AG10803 (cell line): ENCODE results near the gene CDX2.
"Not testable (repeated sequence)": the region's sequence is repeated elsewhere in the genome, so short reads cannot be mapped to it uniquely, and the experiment has no call there.

Experiments used
- DNase-seq: peaks from one replicate; pipeline ENCODE4 v3.0.0; 2010; ENCODE audit warnings: low read depth
- H3K4me3 ChIP-seq: 2 replicates; pipeline ENCODE4 v1.5.1; 2011; ENCODE audit warnings: mild to moderate bottlenecking, low read length, control low read depth
- TF ChIP-seq, protein P1 (sequence below): conservative IDR thresholded peaks from 2 replicates; pipeline ENCODE4 v1.5.1; 2011; ENCODE audit warnings: mild to moderate bottlenecking, low read length, control low read depth, inconsistent platforms

Gene CDX2

DNA sequence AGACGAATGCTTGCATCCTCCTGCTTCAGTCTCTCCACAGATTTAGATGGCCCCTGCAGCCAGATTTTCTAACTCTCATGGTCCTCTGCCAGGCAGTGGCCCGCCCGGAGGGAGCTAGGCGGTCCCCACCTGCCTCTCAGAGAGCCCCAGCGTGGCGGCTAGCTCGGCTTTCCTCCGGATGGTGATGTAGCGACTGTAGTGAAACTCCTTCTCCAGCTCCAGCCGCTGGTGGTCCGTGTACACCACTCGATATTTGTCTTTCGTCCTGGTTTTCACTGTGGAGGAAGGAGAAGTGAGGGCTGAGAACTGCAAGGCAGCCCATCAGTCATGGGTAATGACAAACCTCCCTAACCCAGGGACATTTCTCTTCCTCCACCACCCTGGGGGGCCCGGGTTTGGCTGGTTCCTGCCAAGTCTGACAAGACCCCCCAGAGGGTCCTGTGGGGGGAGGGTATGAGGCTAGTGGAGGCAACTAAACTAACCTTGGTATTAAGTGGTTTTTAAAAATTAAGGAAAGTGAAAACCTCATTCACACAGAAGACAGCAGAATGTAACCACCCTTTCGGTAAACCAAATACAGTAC, 4.3 kb downstream of the CDX2 start:
- DNase-seq = no peak
- H3K4me3 ChIP-seq = no peak overlapping the region
- TF ChIP-seq, protein P1, sequence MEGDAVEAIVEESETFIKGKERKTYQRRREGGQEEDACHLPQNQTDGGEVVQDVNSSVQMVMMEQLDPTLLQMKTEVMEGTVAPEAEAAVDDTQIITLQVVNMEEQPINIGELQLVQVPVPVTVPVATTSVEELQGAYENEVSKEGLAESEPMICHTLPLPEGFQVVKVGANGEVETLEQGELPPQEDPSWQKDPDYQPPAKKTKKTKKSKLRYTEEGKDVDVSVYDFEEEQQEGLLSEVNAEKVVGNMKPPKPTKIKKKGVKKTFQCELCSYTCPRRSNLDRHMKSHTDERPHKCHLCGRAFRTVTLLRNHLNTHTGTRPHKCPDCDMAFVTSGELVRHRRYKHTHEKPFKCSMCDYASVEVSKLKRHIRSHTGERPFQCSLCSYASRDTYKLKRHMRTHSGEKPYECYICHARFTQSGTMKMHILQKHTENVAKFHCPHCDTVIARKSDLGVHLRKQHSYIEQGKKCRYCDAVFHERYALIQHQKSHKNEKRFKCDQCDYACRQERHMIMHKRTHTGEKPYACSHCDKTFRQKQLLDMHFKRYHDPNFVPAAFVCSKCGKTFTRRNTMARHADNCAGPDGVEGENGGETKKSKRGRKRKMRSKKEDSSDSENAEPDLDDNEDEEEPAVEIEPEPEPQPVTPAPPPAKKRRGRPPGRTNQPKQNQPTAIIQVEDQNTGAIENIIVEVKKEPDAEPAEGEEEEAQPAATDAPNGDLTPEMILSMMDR = no peak

DNA sequence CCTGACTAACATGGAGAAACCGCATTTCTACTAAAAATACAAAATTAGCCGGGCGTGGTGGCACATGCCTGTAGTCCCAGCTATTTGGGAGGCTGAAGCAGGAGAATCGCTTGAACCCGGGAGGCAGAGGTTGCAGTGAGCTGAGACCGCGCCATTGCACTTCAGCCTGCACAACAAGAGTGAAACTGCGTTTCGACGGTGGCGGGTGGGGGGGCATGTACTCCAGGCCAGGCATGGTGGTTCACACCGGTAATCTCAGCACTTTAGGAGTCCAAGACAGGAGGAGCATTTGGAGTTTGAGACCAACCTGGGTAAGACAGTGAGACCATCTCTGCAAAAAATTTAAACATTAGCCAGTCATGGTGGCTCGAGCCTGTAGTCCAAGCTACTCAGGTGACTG, 4.9 kb downstream of the CDX2 start:
- H3K4me3 ChIP-seq, DNase-seq: not testable (repeated sequence)

DNA sequence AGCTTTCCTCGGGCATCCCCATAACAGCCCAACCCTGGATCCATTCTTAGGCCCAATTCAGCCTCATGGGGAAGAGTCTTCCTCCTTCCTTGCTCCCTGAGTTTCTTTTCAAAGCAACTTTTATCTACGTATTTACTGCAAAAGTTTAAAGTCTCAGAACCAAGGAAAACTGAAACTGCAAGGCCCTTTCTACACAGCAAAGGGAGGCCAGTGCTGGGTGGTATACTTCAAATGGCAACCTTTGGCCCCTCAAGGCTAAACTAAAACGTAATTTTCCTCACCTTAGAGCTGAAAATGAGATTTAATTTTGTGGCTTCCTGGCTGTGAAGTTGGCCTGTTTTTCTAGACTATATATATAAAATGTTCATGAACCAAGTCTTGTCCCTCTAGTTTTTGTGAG, 5.6 kb downstream of the CDX2 start:
- H3K4me3 ChIP-seq = no peak overlapping the region
- no peak for DNase-seq
- TF ChIP-seq, protein P1 = no peak

DNA sequence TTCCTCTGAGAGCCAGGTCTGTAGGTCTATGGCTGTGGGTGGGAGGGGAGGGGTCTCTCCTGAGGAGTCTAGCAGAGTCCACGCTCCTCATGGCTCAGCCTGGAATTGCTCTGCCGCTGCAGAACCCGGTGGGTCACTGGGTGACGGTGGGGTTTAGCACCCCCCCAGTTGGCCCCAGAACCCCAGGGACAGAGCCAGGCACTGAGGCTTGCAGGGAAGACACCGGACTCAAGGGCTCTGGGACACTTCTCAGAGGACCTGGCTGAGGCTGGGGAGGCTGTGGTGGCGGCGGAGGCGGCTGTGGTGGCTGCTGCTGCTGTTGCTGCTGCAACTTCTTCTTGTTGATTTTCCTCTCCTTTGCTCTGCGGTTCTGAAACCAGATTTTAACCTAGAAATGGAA, 6.1 kb downstream of the CDX2 start:
- DNase-seq = no peak
- no peak overlapping the region for H3K4me3 ChIP-seq
- TF ChIP-seq, protein P1 = no peak

DNA sequence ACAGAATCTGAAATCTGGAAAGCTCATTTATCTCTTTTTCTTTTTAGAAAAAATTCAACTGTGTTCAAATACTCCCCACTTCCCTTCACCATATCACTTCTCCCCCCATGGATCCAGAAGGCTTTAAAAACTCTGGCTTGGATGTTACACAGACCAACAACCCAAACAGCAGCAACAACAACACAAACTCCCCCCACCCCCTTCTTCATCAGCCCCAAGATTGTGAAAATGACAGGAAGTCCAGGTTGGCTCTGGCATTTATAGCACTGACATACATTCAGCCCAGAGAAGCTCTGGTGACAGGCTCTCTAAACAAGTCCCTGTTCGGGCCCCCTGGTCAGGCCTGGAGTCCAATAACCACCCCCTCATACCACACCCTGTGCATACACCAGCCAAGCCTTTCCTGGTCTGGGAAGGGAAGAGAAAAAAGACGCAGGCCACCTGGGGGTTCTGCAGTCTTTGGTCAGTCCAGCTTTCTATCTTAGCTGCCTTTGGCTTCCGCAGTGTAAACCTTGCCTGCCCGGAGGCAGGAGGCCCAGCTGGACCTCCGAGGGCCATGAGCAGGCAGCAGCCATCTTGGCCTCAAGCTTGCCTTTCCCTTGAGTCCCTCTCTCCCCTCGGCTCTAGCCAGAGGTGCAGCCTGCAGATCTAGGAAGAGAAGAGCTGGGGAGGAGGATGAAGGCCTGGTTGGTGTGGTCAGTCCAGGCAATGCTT, 6.8 kb downstream of the CDX2 start:
- TF ChIP-seq, protein P1 = no peak
- H3K4me3 ChIP-seq = no peak overlapping the region
- DNase-seq = no peak

DNA sequence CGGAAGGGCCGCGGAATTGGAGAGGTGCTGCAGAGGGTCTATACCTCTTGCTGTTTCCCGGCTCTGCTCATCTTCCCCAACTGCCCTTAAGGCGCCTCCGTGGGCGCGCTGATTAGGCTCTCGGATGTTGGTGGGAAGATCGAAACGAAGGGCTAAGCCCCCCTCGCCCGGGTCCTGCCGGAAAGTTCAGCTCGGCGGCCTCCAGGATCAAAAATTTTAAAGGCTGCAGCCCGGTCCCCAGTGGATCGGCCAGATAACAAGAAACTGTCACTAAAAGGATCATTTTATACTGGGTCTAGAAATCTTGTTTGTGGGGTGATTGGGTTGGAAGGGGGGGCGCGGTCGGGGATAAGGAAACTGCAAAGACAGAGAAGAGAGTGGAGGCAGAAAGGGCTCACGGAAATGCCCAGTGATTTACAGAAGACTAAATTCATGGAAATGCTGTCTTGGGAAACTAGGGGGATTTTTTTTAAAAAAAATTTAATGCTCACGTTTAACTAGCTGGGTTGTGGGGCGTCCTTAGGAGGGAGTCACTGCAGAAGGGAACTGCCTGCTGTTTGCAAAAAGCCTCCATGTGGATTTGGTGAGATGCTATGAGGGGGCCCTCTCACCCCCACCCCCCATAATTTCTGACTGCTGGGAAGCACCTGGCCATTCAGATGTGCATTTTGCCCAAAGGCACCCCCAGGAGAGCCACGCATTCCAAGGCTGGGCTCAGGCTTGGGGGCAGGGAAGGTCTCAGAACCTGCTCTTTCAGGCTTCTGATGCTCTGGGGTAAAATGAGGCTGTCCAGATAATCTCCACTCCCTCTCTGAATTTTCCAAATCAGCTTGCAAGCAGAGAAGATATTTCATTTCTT, 7.7 kb downstream of the CDX2 start:
- H3K4me3 ChIP-seq = no peak overlapping the region
- no peak for DNase-seq
- TF ChIP-seq, protein P1 = no peak

DNA sequence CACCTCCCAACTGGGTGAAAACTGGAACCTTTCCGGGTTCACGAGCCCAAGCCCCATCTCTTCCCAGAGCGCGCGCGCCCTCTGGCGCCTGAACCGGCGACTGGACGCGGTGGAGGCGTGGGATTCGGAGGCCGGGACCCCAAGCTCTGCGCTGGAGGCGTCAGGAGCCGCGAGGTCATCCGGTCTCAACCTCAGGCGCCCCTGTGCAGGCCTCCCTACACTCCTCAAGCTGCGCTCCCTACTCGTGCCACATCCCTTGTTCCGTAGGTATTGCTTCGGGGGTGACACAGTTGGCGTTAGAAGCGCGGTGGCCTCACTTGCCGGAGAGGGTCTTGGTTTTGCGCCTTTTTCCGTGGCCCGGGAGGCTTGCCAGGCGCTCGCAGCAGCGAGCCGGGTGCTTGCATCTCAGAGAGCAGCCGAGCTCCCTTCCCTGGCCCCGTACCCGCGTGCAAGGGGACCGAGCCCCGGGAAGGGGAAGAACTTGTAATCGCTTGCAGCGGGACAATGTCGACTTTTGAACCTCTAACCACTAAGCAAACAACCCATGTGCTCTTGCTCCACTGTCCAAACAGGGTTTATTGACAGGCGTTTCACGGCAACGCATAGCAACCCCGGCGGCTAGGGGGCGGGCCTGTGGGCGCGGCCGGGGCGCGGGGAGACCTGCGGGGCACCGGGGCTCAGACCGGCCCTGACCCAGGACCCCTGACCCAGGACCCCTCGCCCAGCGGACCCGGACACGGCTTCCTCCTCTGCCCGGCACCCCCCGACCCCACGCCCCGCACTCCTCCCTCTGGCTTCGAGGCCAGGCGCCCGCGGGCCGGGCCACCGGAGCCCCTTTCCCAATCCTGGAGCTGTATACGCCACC, 8.5 kb downstream of the CDX2 start:
- peak overlapping the region; percentile 26; the same call in 1 of the 2 replicates for H3K4me3 ChIP-seq
- TF ChIP-seq, protein P1 = peak; percentile 28
- DNase-seq = peak; percentile 12
